ENCODE results near the gene EEFSEC. TPM values are rescaled to one million over a fixed set of nuclear protein-coding genes. Genes with fewer than 3 reads are reported as not detected.

EEFSEC gene
- total RNA-seq, 4 donors from 2014 or later, result 11.5 to 18.7 (median 14.9) TPM

DNA sequence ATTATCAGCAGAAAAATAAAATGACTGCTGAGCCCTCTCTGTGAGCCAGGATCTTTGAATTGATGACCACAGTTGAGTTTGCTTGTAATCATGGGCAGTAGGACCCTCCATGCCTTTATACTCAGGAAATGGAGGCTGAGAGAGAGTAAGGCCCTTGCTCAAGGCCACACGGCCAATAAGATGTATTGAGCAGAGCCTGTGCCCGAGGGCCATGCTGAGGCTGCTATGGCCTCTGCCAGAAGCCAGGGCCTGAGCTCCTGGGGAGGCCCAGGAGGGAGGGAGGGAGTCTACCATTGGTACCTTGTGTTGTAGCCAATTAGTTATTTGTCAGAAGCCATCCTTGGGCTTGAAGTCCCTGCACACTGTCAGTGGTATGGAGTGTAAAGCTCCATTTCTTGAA is 162.0 kb downstream of the EEFSEC start:
- Histone ChIP-seq H3K27me3 (no peaks in the 10 kb centered on the region), H3K4me3 (no peak overlapping the region), H3K36me3 (peaks cover 0 to 21% (median 8%) of the 10 kb centered on the region in 3 donors), H3K27ac (no peak overlapping the region), H3K4me1 (no peaks in the 10 kb centered on the region), H3K9me3 (no peaks in the 10 kb centered on the region)
- intact Hi-C loops (cut with DNase I), result no loop called here
- TF ChIP-seq, protein P1, sequence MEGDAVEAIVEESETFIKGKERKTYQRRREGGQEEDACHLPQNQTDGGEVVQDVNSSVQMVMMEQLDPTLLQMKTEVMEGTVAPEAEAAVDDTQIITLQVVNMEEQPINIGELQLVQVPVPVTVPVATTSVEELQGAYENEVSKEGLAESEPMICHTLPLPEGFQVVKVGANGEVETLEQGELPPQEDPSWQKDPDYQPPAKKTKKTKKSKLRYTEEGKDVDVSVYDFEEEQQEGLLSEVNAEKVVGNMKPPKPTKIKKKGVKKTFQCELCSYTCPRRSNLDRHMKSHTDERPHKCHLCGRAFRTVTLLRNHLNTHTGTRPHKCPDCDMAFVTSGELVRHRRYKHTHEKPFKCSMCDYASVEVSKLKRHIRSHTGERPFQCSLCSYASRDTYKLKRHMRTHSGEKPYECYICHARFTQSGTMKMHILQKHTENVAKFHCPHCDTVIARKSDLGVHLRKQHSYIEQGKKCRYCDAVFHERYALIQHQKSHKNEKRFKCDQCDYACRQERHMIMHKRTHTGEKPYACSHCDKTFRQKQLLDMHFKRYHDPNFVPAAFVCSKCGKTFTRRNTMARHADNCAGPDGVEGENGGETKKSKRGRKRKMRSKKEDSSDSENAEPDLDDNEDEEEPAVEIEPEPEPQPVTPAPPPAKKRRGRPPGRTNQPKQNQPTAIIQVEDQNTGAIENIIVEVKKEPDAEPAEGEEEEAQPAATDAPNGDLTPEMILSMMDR (IDR thresholded peaks at IDR 0.05), result no peak
- no peak for TF ChIP-seq POLR2A (IDR thresholded peaks at IDR 0.05)
- no peak for DNase-seq
- WGBS, 2 donors, result 80% methylated on average over 1 of the region's 2 CpGs; no CpG with 5 or more reads in 1 of the 2 donors

DNA sequence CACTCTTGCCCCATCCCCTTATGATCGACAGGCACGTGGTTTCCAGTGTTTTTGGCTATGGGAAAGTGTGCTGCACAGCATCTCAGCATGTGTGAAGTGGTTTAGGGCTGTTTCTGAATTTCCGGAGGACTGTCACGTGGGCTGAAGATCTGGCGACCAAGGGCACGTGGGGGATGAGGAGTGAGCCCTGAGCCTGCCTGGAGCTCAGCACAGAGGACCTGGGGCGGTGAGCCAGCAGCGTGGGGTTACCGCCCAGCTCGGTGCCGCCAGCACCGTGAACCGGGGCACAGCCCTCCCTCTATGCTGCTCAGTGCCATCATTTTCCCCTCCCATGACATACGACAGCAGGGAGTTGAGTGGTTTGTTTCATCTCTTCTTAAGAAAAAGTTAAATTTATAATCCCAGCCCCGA is 163.2 kb downstream of the EEFSEC start:
- 85 to 91% methylated on average over 9 to 11 of the region's 15 CpGs for WGBS, 2 donors
- intact Hi-C loops (cut with DNase I), result no loop called here
- DNase-seq, result no peak
- H3K4me1 ChIP-seq, result no peaks in the 10 kb centered on the region
- H3K27me3 ChIP-seq, result no peaks in the 10 kb centered on the region
- no peak overlapping the region for H3K27ac ChIP-seq
- TF ChIP-seq, protein P1 (IDR thresholded peaks at IDR 0.05), result no peak
- no peak for TF ChIP-seq POLR2A (IDR thresholded peaks at IDR 0.05)
- H3K9me3 ChIP-seq, result no peaks in the 10 kb centered on the region
- H3K4me3 ChIP-seq, result no peak overlapping the region
- peaks cover 0 to 25% (median 8%) of the 10 kb centered on the region in 3 donors for H3K36me3 ChIP-seq

DNA sequence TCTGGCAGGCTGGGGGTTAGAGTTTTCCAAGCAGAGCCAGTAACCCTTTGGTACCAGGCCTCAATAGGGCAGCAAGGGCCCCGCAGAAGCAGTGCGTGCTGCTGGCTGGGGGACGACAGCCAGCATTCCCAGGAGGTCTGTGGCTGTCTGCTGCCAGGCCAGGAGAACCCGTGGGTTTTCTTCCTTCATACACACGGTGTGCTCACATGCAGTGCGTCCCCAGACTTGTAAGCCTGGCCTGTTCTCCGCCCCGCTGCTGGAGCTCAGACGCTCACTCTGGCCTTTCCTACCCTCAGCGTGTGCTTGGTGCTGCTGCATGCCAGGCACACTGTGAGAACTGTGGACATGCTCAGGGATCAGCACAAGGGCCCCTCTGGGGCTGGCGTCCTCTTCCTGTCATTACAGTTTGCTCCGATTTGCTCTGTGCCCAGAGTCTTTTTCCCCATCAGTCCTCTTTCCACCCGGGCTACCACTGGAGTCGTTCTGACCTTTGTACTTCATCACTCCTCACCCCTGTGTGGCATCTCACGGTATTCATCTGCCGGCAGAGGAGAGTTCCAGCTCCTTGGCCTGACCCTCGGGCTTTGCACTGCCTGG is 163.9 kb downstream of the EEFSEC start:
- Histone ChIP-seq H3K4me3 (no peak overlapping the region), H3K4me1 (no peaks in the 10 kb centered on the region), H3K27me3 (no peaks in the 10 kb centered on the region), H3K27ac (no peak overlapping the region), H3K36me3 (peaks cover 0 to 25% (median 8%) of the 10 kb centered on the region in 3 donors), H3K9me3 (no peaks in the 10 kb centered on the region)
- no peak for TF ChIP-seq POLR2A (IDR thresholded peaks at IDR 0.05)
- TF ChIP-seq, protein P1 (IDR thresholded peaks at IDR 0.05), result no peak
- intact Hi-C loops (cut with DNase I), result no loop called here
- no peak for DNase-seq
- WGBS, 2 donors, result 81 to 87% methylated on average over 8 to 16 of the region's 17 CpGs

DNA sequence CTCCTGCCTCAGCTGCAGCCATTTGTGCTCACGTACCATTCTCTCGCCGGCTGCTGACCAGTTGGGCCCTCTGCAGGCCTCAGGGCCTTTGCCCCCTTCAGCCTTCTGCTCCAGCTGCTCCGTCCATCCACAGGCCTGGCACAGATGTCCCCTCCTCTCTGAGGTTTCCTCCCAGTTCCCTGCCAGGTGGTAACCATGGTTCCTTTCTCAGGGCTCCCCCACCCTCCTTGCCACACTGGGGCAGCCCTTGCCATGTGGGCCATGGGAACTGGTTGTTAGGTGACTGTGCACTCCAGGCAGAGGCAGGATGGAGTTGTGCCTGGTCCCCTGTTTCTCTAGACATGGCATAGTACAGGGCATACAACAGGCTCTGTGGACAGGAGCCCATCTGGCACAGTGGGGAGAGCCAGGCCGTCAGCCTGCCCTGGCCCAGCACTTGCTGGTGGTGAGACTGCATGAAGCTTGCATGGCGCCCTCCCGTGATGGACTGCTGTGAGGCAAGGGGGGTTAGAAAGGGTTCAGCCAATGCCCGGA is 164.5 kb downstream of the EEFSEC start:
- H3K27ac ChIP-seq, result no peak overlapping the region
- H3K9me3 ChIP-seq, result no peaks in the 10 kb centered on the region
- no peaks in the 10 kb centered on the region for H3K4me1 ChIP-seq
- H3K27me3 ChIP-seq, result no peaks in the 10 kb centered on the region
- H3K36me3 ChIP-seq, result peaks cover 0 to 25% (median 8%) of the 10 kb centered on the region in 3 donors
- no peak for TF ChIP-seq POLR2A (IDR thresholded peaks at IDR 0.05)
- TF ChIP-seq, protein P1 (IDR thresholded peaks at IDR 0.05), result no peak
- no peak for DNase-seq
- H3K4me3 ChIP-seq, result no peak overlapping the region
- intact Hi-C loops (cut with DNase I), result no loop called here
- 94 to 95% methylated on average over 5 to 7 of the region's 8 CpGs for WGBS, 2 donors

DNA sequence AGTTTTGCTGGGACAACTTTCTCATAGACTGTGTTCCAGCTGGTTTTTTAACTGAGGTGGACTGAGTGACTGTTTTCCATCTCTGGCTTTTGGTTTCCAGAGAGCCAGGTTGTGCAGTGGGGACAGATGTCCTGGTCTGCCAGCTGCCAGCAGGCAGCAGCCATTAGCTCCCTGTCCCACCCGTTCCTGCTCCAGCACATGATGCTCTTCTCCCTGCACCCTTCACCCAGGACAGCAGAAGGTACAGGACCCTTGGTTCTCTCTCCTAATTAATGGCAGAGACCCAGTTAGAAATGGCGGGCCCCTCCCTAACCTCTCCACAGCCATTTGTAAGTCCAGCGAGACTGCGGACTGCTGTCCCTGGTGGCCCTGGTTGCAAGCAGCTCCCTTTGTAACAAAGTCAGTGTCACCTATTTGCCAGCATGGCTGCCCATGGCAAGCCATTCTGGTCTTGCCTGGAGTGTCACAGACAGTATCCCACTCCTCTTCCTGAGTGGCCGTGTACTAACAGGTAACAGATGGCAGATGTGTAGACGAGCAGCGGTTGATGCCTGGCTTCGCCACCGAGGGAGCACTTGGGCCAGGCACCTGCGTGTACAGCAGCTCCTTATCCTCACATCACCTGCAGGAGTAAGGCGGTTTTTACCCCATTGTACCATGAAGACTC is 165.1 kb downstream of the EEFSEC start:
- TF ChIP-seq, protein P1 (IDR thresholded peaks at IDR 0.05), result no peak
- TF ChIP-seq POLR2A (IDR thresholded peaks at IDR 0.05), result no peak
- H3K27ac ChIP-seq, result no peak overlapping the region
- H3K4me3 ChIP-seq, result no peak overlapping the region
- no peaks in the 10 kb centered on the region for H3K27me3 ChIP-seq
- H3K4me1 ChIP-seq, result no peaks in the 10 kb centered on the region
- 93 to 100% methylated on average over 3 to 6 of the region's 11 CpGs for WGBS, 2 donors
- peaks cover 0 to 25% (median 8%) of the 10 kb centered on the region in 3 donors for H3K36me3 ChIP-seq
- intact Hi-C loops (cut with DNase I), result no loop called here
- DNase-seq, result no peak
- H3K9me3 ChIP-seq, result no peaks in the 10 kb centered on the region

Data from esophagus squamous epithelium (tissue), 5 donors.